Measurements from ENCODE around the gene ZMIZ1.

Gene ZMIZ1

GRCh38 chr10:79254333-79255006 is 185.7 kb downstream of the ZMIZ1 start:
- no peak for DNase-seq

- DNase-seq = no peak
These were observed 186.3 kb downstream of the ZMIZ1 start for GRCh38 chr10:79255007-79255507.

GRCh38 chr10:79256264-79256806 is 187.6 kb downstream of the ZMIZ1 start:
- DNase-seq = no peak

GRCh38 chr10:79258894-79259293 is 190.1 kb downstream of the ZMIZ1 start:
- no peak for DNase-seq

GRCh38 chr10:79259834-79260233 is 191.1 kb downstream of the ZMIZ1 start:
- no peak for DNase-seq

GRCh38 chr10:79260811-79261740 is 192.3 kb downstream of the ZMIZ1 start:
- peak; percentile 26 for DNase-seq

- DNase-seq = no peak
These were observed 193.4 kb downstream of the ZMIZ1 start for GRCh38 chr10:79262131-79262530.

- no peak for DNase-seq
These were observed 194.4 kb downstream of the ZMIZ1 start for GRCh38 chr10:79262959-79263746.

GRCh38 chr10:79263939-79264338 is 195.2 kb downstream of the ZMIZ1 start:
- no peak for DNase-seq

- DNase-seq = no peak
These were observed 196.2 kb downstream of the ZMIZ1 start for GRCh38 chr10:79264942-79265341.

GRCh38 chr10:79266084-79266483 is 197.3 kb downstream of the ZMIZ1 start:
- no peak for DNase-seq

GRCh38 chr10:79266543-79267312 is 198.0 kb downstream of the ZMIZ1 start:
- DNase-seq = no peak

- DNase-seq = no peak
These were observed 198.7 kb downstream of the ZMIZ1 start for GRCh38 chr10:79267499-79267898.

GRCh38 chr10:79268161-79268601 is 199.4 kb downstream of the ZMIZ1 start:
- no peak for DNase-seq

GRCh38 chr10:79268742-79269141 is 200.0 kb downstream of the ZMIZ1 start:
- DNase-seq = no peak

GRCh38 chr10:79269443-79269842 is 200.7 kb downstream of the ZMIZ1 start:
- no peak for DNase-seq

- no peak for DNase-seq
These were observed 201.2 kb downstream of the ZMIZ1 start for GRCh38 chr10:79269969-79270368.

GRCh38 chr10:79270466-79271246 is 201.9 kb downstream of the ZMIZ1 start:
- no peak for DNase-seq

GRCh38 chr10:79272353-79272752 is 203.6 kb downstream of the ZMIZ1 start:
- DNase-seq = no peak

- DNase-seq = no peak
These were observed 204.8 kb downstream of the ZMIZ1 start for GRCh38 chr10:79273604-79274003.

Data from NCI-H2227 treated with DMSO at 0.1 percent for 48 hours (cell line).